ENCODE measurements around the gene METAP1D.

Gene METAP1D

GRCh38 chr2:172086241-172087206, 86.8 kb downstream of the METAP1D start:
- in situ Hi-C loops (cut with HindIII; ENCODE audit: low sequenced_read_pairs), result no loop called here
- no peak overlapping the region for H3K4me3 ChIP-seq (ENCODE audit: low read depth, low read length)
- peak; percentile 16 for TF ChIP-seq CTCF (IDR thresholded peaks at IDR 0.05; ENCODE audit: low read depth, low read length)
- no peak for DNase-seq (ENCODE audit: low read depth, low spot score)

- in situ Hi-C loops (cut with HindIII; ENCODE audit: low sequenced_read_pairs), result no loop called here
- H3K4me3 ChIP-seq (ENCODE audit: low read depth, low read length), result no peak overlapping the region
- no peak for TF ChIP-seq CTCF (IDR thresholded peaks at IDR 0.05; ENCODE audit: low read depth, low read length)
- DNase-seq (ENCODE audit: low read depth, low spot score), result no peak
These were observed 87.5 kb downstream of the METAP1D start for GRCh38 chr2:172087207-172087779.

- no peak for DNase-seq (ENCODE audit: low read depth, low spot score)
- H3K4me3 ChIP-seq (ENCODE audit: low read depth, low read length), result no peak overlapping the region
- TF ChIP-seq CTCF (IDR thresholded peaks at IDR 0.05; ENCODE audit: low read depth, low read length), result no peak
- in situ Hi-C loops (cut with HindIII; ENCODE audit: low sequenced_read_pairs), result no loop called here
These were observed 88.1 kb downstream of the METAP1D start for GRCh38 chr2:172087780-172088244.

GRCh38 chr2:172088245-172089004, 88.7 kb downstream of the METAP1D start:
- in situ Hi-C loops (cut with HindIII; ENCODE audit: low sequenced_read_pairs), result no loop called here
- H3K4me3 ChIP-seq (ENCODE audit: low read depth, low read length), result no peak overlapping the region
- DNase-seq (ENCODE audit: low read depth, low spot score), result no peak
- no peak for TF ChIP-seq CTCF (IDR thresholded peaks at IDR 0.05; ENCODE audit: low read depth, low read length)

- TF ChIP-seq CTCF (IDR thresholded peaks at IDR 0.05; ENCODE audit: low read depth, low read length), result no peak
- no peak overlapping the region for H3K4me3 ChIP-seq (ENCODE audit: low read depth, low read length)
- DNase-seq (ENCODE audit: low read depth, low spot score), result no peak
- in situ Hi-C loops (cut with HindIII; ENCODE audit: low sequenced_read_pairs), result no loop called here
These were observed 89.3 kb downstream of the METAP1D start for GRCh38 chr2:172089005-172089504.

- DNase-seq (ENCODE audit: low read depth, low spot score), result no peak
These were observed 89.9 kb downstream of the METAP1D start for GRCh38 chr2:172089633-172090032.

More at GRCh38 chr2:172089633-172090032, 89.9 kb downstream of the METAP1D start:
- in situ Hi-C loops (cut with HindIII; ENCODE audit: low sequenced_read_pairs), result no loop called here
- H3K4me3 ChIP-seq (ENCODE audit: low read depth, low read length), result no peak overlapping the region
- TF ChIP-seq CTCF (IDR thresholded peaks at IDR 0.05; ENCODE audit: low read depth, low read length), result no peak

Measured in astrocyte of the spinal cord (primary cell).